Right lobe of liver (tissue), 4 donors: ENCODE measurements around the gene THYN1.

ENCODE experiments used
- POLR2A ChIP-seq: fragments of 450-650 bp; IDR thresholded peaks from one replicate; pipeline ENCODE4 v1.6.1; 2017; ENCODE audit warnings: antibody characterized with exemption, mild to moderate bottlenecking
- TF ChIP-seq, protein P1 (sequence below), 4 donors: fragments of 200-600 bp in 3 of 4; fragments of 450-650 bp in 1 of 4; IDR thresholded peaks; one replicate each; pipeline versions ENCODE4 v1.5.1 to v1.8.0; 2016 to 2022; ENCODE audit warnings: antibody characterized with exemption in 4 of 4, mild to moderate bottlenecking in 2 of 4
- donor health status: DM: no; HTN: no; CAD: no.
- donor health status: DM: no; HTN: no; CAD: no.
- donor health status: DM: no; HTN: yes; CAD: no.

DNA sequence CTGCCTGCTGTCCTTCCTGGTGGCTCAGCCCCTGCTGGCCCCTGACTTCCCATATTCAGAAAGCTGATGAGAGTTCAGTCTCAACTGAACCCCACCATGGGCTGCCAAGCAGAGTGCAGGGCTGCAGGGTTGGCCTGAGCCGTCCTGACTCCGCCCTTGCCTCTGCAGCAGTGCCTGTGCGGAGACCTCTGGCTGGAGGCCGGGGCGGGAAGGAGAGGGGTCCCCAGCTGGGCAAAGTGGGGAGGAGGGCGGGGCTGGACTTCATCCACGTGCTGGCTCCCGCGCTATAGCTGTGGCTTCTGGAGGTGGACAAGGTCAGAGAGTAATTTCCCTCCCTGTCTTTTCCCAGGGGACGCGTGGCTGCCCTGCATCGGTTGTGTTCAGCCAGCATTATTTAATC, 36.6 kb upstream of the THYN1 start:
- TF ChIP-seq, protein P1, sequence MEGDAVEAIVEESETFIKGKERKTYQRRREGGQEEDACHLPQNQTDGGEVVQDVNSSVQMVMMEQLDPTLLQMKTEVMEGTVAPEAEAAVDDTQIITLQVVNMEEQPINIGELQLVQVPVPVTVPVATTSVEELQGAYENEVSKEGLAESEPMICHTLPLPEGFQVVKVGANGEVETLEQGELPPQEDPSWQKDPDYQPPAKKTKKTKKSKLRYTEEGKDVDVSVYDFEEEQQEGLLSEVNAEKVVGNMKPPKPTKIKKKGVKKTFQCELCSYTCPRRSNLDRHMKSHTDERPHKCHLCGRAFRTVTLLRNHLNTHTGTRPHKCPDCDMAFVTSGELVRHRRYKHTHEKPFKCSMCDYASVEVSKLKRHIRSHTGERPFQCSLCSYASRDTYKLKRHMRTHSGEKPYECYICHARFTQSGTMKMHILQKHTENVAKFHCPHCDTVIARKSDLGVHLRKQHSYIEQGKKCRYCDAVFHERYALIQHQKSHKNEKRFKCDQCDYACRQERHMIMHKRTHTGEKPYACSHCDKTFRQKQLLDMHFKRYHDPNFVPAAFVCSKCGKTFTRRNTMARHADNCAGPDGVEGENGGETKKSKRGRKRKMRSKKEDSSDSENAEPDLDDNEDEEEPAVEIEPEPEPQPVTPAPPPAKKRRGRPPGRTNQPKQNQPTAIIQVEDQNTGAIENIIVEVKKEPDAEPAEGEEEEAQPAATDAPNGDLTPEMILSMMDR (IDR thresholded peaks at IDR 0.05): no peak
- no peak for TF ChIP-seq POLR2A
